Activated T-helper 1 cell treated with anti-CD3 and anti-CD28 coated beads, Interleukin-12 subunit alpha, Interleukin-12 subunit beta, Interleukin-2, Interleukin-4 antibody, amounts not matched to agents 30 ng/mL and 10 ng/mL and 1 ng/mL, durations not matched to agents 14 hours and 24 hours and 36 hours (primary cell): ENCODE results near the gene CDH23. TPM values are rescaled to one million over a fixed set of nuclear protein-coding genes. Genes with fewer than 3 reads are reported as not detected.

Experiments used
- DNase-seq: peaks from one replicate; pipeline ENCODE4 v3.0.0; 2021; ENCODE audit warnings: low spot score
- H3K27ac Mint-ChIP-seq: one replicate; pipeline ENCODE4 v1.8.0; 2021; ENCODE audit warnings: mild to moderate bottlenecking, mixed read lengths
- H3K27me3 Mint-ChIP-seq: one replicate; pipeline ENCODE4 v1.8.0; 2022; ENCODE audit warnings: mild to moderate bottlenecking, moderate library complexity, mixed read lengths; ENCODE audit not compliant: insufficient read depth
- H3K36me3 Mint-ChIP-seq: one replicate; pipeline ENCODE4 v1.8.0; 2021; ENCODE audit warnings: low read depth, mixed read lengths
- H3K4me1 Mint-ChIP-seq: one replicate; pipeline ENCODE4 v1.8.0; 2021; ENCODE audit warnings: low read depth, mixed read lengths
- H3K4me3 Mint-ChIP-seq: one replicate; pipeline ENCODE4 v1.8.0; 2021; ENCODE audit warnings: mild to moderate bottlenecking, moderate library complexity, mixed read lengths
- H3K9me3 Mint-ChIP-seq: one replicate; pipeline ENCODE4 v1.8.0; 2021; ENCODE audit warnings: mixed read lengths
- intact Hi-C: fragments of 100-400 bp; cut with micrococcal nuclease; formaldehyde crosslinking; loops from one replicate; pipeline ENCODE4 v1.15.1; 2024
- total RNA-seq: library from RNA; stranded (reverse); gene quantifications from 2 replicates; pipeline ENCODE4 v1.2.3, GENCODE V29; 2022

CDH23 gene
- total RNA-seq, 1 donor from 2014 or later, result 0.57 TPM

GRCh38 chr10:71761105-71761511, 364.4 kb downstream of the CDH23 start:
- intact Hi-C loops, result no loop called here
- no peaks in the 10 kb centered on the region for H3K9me3 Mint-ChIP-seq
- H3K27ac Mint-ChIP-seq, result peak overlapping the region; percentile 84
- no peak overlapping the region for H3K4me3 Mint-ChIP-seq
- no peaks in the 10 kb centered on the region for H3K27me3 Mint-ChIP-seq
- peaks cover 67% of the 10 kb centered on the region for H3K4me1 Mint-ChIP-seq
- H3K36me3 Mint-ChIP-seq, result peaks cover 50% of the 10 kb centered on the region
- no peak for DNase-seq

GRCh38 chr10:71761541-71762113, 364.9 kb downstream of the CDH23 start:
- Mint-ChIP-seq H3K36me3 (peaks cover 48% of the 10 kb centered on the region), H3K27ac (peak overlapping the region; percentile 84)

GRCh38 chr10:71762324-71762723, 365.6 kb downstream of the CDH23 start:
- Mint-ChIP-seq H3K4me1 (peaks cover 67% of the 10 kb centered on the region), H3K4me3 (no peak overlapping the region), H3K36me3 (peaks cover 47% of the 10 kb centered on the region), H3K9me3 (no peaks in the 10 kb centered on the region), H3K27me3 (no peaks in the 10 kb centered on the region), H3K27ac (no peak overlapping the region)
- no peak for DNase-seq
- intact Hi-C loops, result no loop called here

More at GRCh38 chr10:71761541-71762113, 364.9 kb downstream of the CDH23 start:
- DNase-seq, result no peak
- H3K4me3 Mint-ChIP-seq, result no peak overlapping the region
- intact Hi-C loops, result no loop called here
- no peaks in the 10 kb centered on the region for H3K27me3 Mint-ChIP-seq
- peaks cover 67% of the 10 kb centered on the region for H3K4me1 Mint-ChIP-seq
- no peaks in the 10 kb centered on the region for H3K9me3 Mint-ChIP-seq

GRCh38 chr10:71763352-71764127, 366.8 kb downstream of the CDH23 start:
- H3K27ac Mint-ChIP-seq, result peak overlapping the region; percentile 35
- H3K4me3 Mint-ChIP-seq, result no peak overlapping the region
- no peak for DNase-seq
- peaks cover 67% of the 10 kb centered on the region for H3K4me1 Mint-ChIP-seq
- H3K27me3 Mint-ChIP-seq, result no peaks in the 10 kb centered on the region
- no peaks in the 10 kb centered on the region for H3K9me3 Mint-ChIP-seq
- intact Hi-C loops, result no loop called here
- H3K36me3 Mint-ChIP-seq, result peaks cover 44% of the 10 kb centered on the region

GRCh38 chr10:71765176-71765904, 368.6 kb downstream of the CDH23 start:
- Mint-ChIP-seq H3K36me3 (peaks cover 52% of the 10 kb centered on the region), H3K4me3 (no peak overlapping the region), H3K27me3 (no peaks in the 10 kb centered on the region), H3K9me3 (no peaks in the 10 kb centered on the region), H3K27ac (no peak overlapping the region), H3K4me1 (peaks cover 78% of the 10 kb centered on the region)
- no peak for DNase-seq
- intact Hi-C loops, result no loop called here

GRCh38 chr10:71765906-71766716, 369.4 kb downstream of the CDH23 start:
- peak overlapping the region; percentile 3 for H3K4me3 Mint-ChIP-seq

GRCh38 chr10:71766717-71767419, 370.1 kb downstream of the CDH23 start:
- DNase-seq, result no peak

More at GRCh38 chr10:71765906-71766716, 369.4 kb downstream of the CDH23 start:
- intact Hi-C loops, result loop anchor here (2.0 kb wide), 1 partner anchor 447 kb away; no protein-coding TSS in a partner anchor
- Mint-ChIP-seq H3K36me3 (peaks cover 48% of the 10 kb centered on the region), H3K4me1 (peaks cover 78% of the 10 kb centered on the region), H3K27me3 (no peaks in the 10 kb centered on the region), H3K27ac (peak overlapping the region; percentile 55), H3K9me3 (no peaks in the 10 kb centered on the region)
- no peak for DNase-seq

GRCh38 chr10:71767420-71768035, 370.8 kb downstream of the CDH23 start:
- no peak for DNase-seq
- Mint-ChIP-seq H3K27me3 (no peaks in the 10 kb centered on the region), H3K4me1 (peaks cover 82% of the 10 kb centered on the region), H3K27ac (peak overlapping the region; percentile 90), H3K4me3 (peak overlapping the region; percentile 69), H3K36me3 (peaks cover 43% of the 10 kb centered on the region), H3K9me3 (no peaks in the 10 kb centered on the region)
- intact Hi-C loops, result loop anchor here (1.0 to 2.0 kb wide), 2 partner anchors 10 to 445 kb away; no protein-coding TSS in a partner anchor

More at GRCh38 chr10:71766717-71767419, 370.1 kb downstream of the CDH23 start:
- Mint-ChIP-seq H3K27me3 (no peaks in the 10 kb centered on the region), H3K9me3 (no peaks in the 10 kb centered on the region), H3K4me1 (peaks cover 81% of the 10 kb centered on the region), H3K27ac (peak overlapping the region; percentile 80), H3K4me3 (peak overlapping the region; percentile 69), H3K36me3 (peaks cover 43% of the 10 kb centered on the region)
- intact Hi-C loops, result loop anchor here (2.0 kb wide), 1 partner anchor 446 kb away; no protein-coding TSS in a partner anchor

- peak overlapping the region; percentile 90 for H3K27ac Mint-ChIP-seq
- H3K4me1 Mint-ChIP-seq, result peaks cover 80% of the 10 kb centered on the region
- intact Hi-C loops, result loop anchor here (1.0 kb wide), 6 partner anchors 21 to 450 kb away; partner anchors contain the start of gene SLC29A3
- no peaks in the 10 kb centered on the region for H3K9me3 Mint-ChIP-seq
- H3K4me3 Mint-ChIP-seq, result peak overlapping the region; percentile 84
- no peak for DNase-seq
- no peaks in the 10 kb centered on the region for H3K27me3 Mint-ChIP-seq
- H3K36me3 Mint-ChIP-seq, result peaks cover 36% of the 10 kb centered on the region
These were observed 372.6 kb downstream of the CDH23 start for GRCh38 chr10:71769279-71769823.

GRCh38 chr10:71770255-71770654, 373.5 kb downstream of the CDH23 start:
- intact Hi-C loops, result loop anchor here (5.0 to 10.0 kb wide), 2 partner anchors 58 to 315 kb away; partner anchors contain the start of gene SPOCK2
- Mint-ChIP-seq H3K36me3 (peaks cover 34% of the 10 kb centered on the region), H3K27ac (peak overlapping the region; percentile 90), H3K27me3 (no peaks in the 10 kb centered on the region), H3K9me3 (no peaks in the 10 kb centered on the region), H3K4me1 (peaks cover 83% of the 10 kb centered on the region), H3K4me3 (peak overlapping the region; percentile 84)
- DNase-seq, result no peak

- H3K4me1 Mint-ChIP-seq, result peaks cover 83% of the 10 kb centered on the region
- H3K9me3 Mint-ChIP-seq, result no peaks in the 10 kb centered on the region
- no peaks in the 10 kb centered on the region for H3K27me3 Mint-ChIP-seq
- DNase-seq, result no peak
- peaks cover 30% of the 10 kb centered on the region for H3K36me3 Mint-ChIP-seq
- H3K27ac Mint-ChIP-seq, result peak overlapping the region; percentile 90
- intact Hi-C loops, result loop anchor here (5.0 to 10.0 kb wide), 2 partner anchors 58 to 314 kb away; partner anchors contain the start of gene SPOCK2
- peak overlapping the region; percentile 84 for H3K4me3 Mint-ChIP-seq
These were observed 374.1 kb downstream of the CDH23 start for GRCh38 chr10:71770789-71771188.
